Adrenal gland (tissue), 12 donors: Measurements from ENCODE around the gene CDRT4. TPM values are rescaled to one million over a fixed set of nuclear protein-coding genes. Genes with fewer than 3 reads are reported as not detected.
A peak's percentile ranks its signal among the peaks of the same experiment; 100 is the strongest.

ENCODE experiments used
- DNase-seq, 7 donors: peaks; one replicate each; pipeline ENCODE4 v3.0.0-alpha.2; 2019 to 2020
- H3K27ac ChIP-seq, 5 donors: fragments of 200-600 bp; sonication (generic) in 4 of 5; 1 replicate in 3 of 5; 2 replicates in 2 of 5; pipeline versions ENCODE4 v1.5.1 to v1.8.0; 2016 to 2020; ENCODE audit warnings: mild to moderate bottlenecking in 1 of 5
- H3K27me3 ChIP-seq: fragments of 200-600 bp; 2 replicates; pipeline ENCODE4 v1.8.0; 2021
- H3K36me3 ChIP-seq, 2 donors: fragments of 200-600 bp; replicated peaks in 1 of 2; 1 replicate in 1 of 2; 2 replicates in 1 of 2; pipeline versions ENCODE4 v1.5.1 to v1.8.0; 2018 to 2022
- H3K4me1 ChIP-seq, 2 donors: fragments of 200-600 bp; replicated peaks in 1 of 2; 1 replicate in 1 of 2; 2 replicates in 1 of 2; pipeline versions ENCODE4 v1.5.1 to v1.8.0; 2018 to 2021
- H3K4me3 ChIP-seq, 4 donors: fragments of 200-600 bp; sonication (generic) in 3 of 4; one replicate each; pipeline ENCODE4 v1.5.1; 2016 to 2018
- H3K9me3 ChIP-seq, 3 donors: fragments of 200-600 bp; sonication (generic) in 1 of 3; replicated peaks in 1 of 3; 1 replicate in 2 of 3; 2 replicates in 1 of 3; pipeline versions ENCODE4 v1.5.1 to v1.8.0; 2016 to 2021
- POLR2A ChIP-seq, 2 donors: fragments of 450-650 bp; IDR thresholded peaks; one replicate each; pipeline ENCODE4 v1.6.1; 2017; ENCODE audit warnings: antibody characterized with exemption in 2 of 2, mild to moderate bottlenecking in 2 of 2, moderate library complexity in 1 of 2
- WGBS, 4 donors: extraction: QIAGEN DNeasy Blood & Tissue Kit in 2 of 4; methylation state at CpG; one replicate each; pipeline versions ENCODE4 v1.1.5 to v1.1.7; 2013 to 2017; 5-methylcytosine and 5-hydroxymethylcytosine counted together
- intact Hi-C, 2 donors: fragments of 100-400 bp; cut with DNase I; formaldehyde crosslinking; loops; one replicate each; pipeline versions ENCODE4 v1.14.1 to v1.15.0; 2022 to 2023
- polyA plus RNA-seq, 3 donors: library from polyadenylated mRNA; stranded (reverse); fragments of 200-250 nt in 2 of 3; fragments of 350-450 nt in 1 of 3; fragmentation: Illumina TruSeq in 1 of 3; extraction: RNeasy Lipid Tissue Mini Kit (QIAGEN cat#74804) in 1 of 3; gene quantifications; one replicate each; pipeline ENCODE4 v1.2.3, GENCODE V29; 2013 to 2014
- total RNA-seq, 9 donors: library from RNA; depleted of rRNA in 4 of 9; stranded (reverse); fragments of >200 nt in 4 of 9; fragments of 120-200 nt in 1 of 9; fragmentation: NEBNext Ultra II Directional in 1 of 9; extraction: Animal tissue kit (Norgen Biotek cat#: 25700) in 1 of 9; gene quantifications; one replicate each; pipeline versions ENCODE4 v1.1.0 to v1.2.4, GENCODE V29; 2013 to 2023
- TF ChIP-seq, protein P1 (sequence below), 6 experiments: fragments of 450-650 bp in 4 of 6; fragments of 200-600 bp in 2 of 6; sonication (generic) in 1 of 6; IDR thresholded peaks; 1 replicate in 5 of 6; 2 replicates in 1 of 6; pipeline versions ENCODE4 v1.5.1 to v1.8.0; 2016 to 2021; ENCODE audit warnings: antibody characterized with exemption in 6 of 6, mild to moderate bottlenecking in 2 of 6, moderate library complexity in 1 of 6
- donor health status: healthy with polysubstance abuse.
- donor health status: Bipolar disorder and iron deficiency.
- donor health status: DM: yes; HTN: yes; CAD: no.
- donor health status: DM: no; HTN: no; CAD: no.
- donor health status: DM: no; HTN: no; CAD: no.
- donor health status: DM: yes; HTN: yes; CAD: no.

The CDRT4 gene
- total and polyA plus RNA-seq, 12 donors, result 1.5 to 49.6 (median 11.5) TPM

GRCh38 chr17:15398291-15398690 lies 69.1 kb downstream of the CDRT4 start:
- intact Hi-C loops, result no loop called here
- H3K27me3 ChIP-seq, result no peaks in the 10 kb centered on the region

GRCh38 chr17:15397620-15398019 lies 69.8 kb downstream of the CDRT4 start:
- intact Hi-C loops, result no loop called here

More at GRCh38 chr17:15398291-15398690, 69.1 kb downstream of the CDRT4 start:
- no peaks in the 10 kb centered on the region for H3K36me3 ChIP-seq
- peak overlapping the region in 3 of 5 donors; percentile 48 to 61 (median 50) for H3K27ac ChIP-seq
- DNase-seq, result peak; percentile 62 to 81 (median 78)
- WGBS, 4 donors, result 17 to 29% (median 19%) methylated on average over 6 of the region's 6 CpGs
- TF ChIP-seq, protein P1, sequence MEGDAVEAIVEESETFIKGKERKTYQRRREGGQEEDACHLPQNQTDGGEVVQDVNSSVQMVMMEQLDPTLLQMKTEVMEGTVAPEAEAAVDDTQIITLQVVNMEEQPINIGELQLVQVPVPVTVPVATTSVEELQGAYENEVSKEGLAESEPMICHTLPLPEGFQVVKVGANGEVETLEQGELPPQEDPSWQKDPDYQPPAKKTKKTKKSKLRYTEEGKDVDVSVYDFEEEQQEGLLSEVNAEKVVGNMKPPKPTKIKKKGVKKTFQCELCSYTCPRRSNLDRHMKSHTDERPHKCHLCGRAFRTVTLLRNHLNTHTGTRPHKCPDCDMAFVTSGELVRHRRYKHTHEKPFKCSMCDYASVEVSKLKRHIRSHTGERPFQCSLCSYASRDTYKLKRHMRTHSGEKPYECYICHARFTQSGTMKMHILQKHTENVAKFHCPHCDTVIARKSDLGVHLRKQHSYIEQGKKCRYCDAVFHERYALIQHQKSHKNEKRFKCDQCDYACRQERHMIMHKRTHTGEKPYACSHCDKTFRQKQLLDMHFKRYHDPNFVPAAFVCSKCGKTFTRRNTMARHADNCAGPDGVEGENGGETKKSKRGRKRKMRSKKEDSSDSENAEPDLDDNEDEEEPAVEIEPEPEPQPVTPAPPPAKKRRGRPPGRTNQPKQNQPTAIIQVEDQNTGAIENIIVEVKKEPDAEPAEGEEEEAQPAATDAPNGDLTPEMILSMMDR (IDR thresholded peaks at IDR 0.05), result no peak
- no peak for TF ChIP-seq POLR2A (IDR thresholded peaks at IDR 0.05)
- no peaks in the 10 kb centered on the region for H3K9me3 ChIP-seq
- no peak overlapping the region for H3K4me3 ChIP-seq
- peaks cover 14 to 20% of the 10 kb centered on the region in 2 donors for H3K4me1 ChIP-seq

GRCh38 chr17:15395091-15395490 lies 72.3 kb downstream of the CDRT4 start:
- no peaks in the 10 kb centered on the region for H3K36me3 ChIP-seq
- no peak overlapping the region for H3K27ac ChIP-seq
- no peak overlapping the region for H3K4me3 ChIP-seq
- H3K9me3 ChIP-seq, result no peaks in the 10 kb centered on the region
- peaks cover 14 to 20% of the 10 kb centered on the region in 2 donors for H3K4me1 ChIP-seq
- no peak for TF ChIP-seq POLR2A (IDR thresholded peaks at IDR 0.05)
- TF ChIP-seq, protein P1 (IDR thresholded peaks at IDR 0.05), result no peak
- no peaks in the 10 kb centered on the region for H3K27me3 ChIP-seq
- WGBS, 4 donors, result 46 to 70% (median 58%) methylated on average over 4 of the region's 4 CpGs
- intact Hi-C loops, result no loop called here
- no peak for DNase-seq

More at GRCh38 chr17:15397620-15398019, 69.8 kb downstream of the CDRT4 start:
- DNase-seq, result no peak
- H3K9me3 ChIP-seq, result no peaks in the 10 kb centered on the region
- H3K27me3 ChIP-seq, result no peaks in the 10 kb centered on the region
- WGBS, 4 donors, result 60 to 79% (median 69%) methylated on average over 5 of the region's 5 CpGs
- H3K27ac ChIP-seq, result no peak overlapping the region
- no peak for TF ChIP-seq POLR2A (IDR thresholded peaks at IDR 0.05)
- TF ChIP-seq, protein P1 (IDR thresholded peaks at IDR 0.05), result no peak
- H3K36me3 ChIP-seq, result no peaks in the 10 kb centered on the region
- H3K4me1 ChIP-seq, result peaks cover 14 to 20% of the 10 kb centered on the region in 2 donors
- no peak overlapping the region for H3K4me3 ChIP-seq

GRCh38 chr17:15393414-15393813 lies 74.0 kb downstream of the CDRT4 start:
- no peak overlapping the region for H3K27ac ChIP-seq

More at GRCh38 chr17:15393414-15393813, 74.0 kb downstream of the CDRT4 start:
- TF ChIP-seq POLR2A (IDR thresholded peaks at IDR 0.05), result no peak
- TF ChIP-seq, protein P1 (IDR thresholded peaks at IDR 0.05), result no peak
- Histone ChIP-seq H3K9me3 (no peaks in the 10 kb centered on the region), H3K4me1 (peaks cover 7 to 8% of the 10 kb centered on the region in 2 donors), H3K4me3 (no peak overlapping the region), H3K27me3 (no peaks in the 10 kb centered on the region), H3K36me3 (no peaks in the 10 kb centered on the region)
- intact Hi-C loops, result no loop called here
- 84 to 91% (median 86%) methylated on average over 7 of the region's 7 CpGs for WGBS, 4 donors
- no peak for DNase-seq
